GM11168 (cell line): ENCODE measurements around the gene FLG2.
"Not testable (repeated sequence)": the region's sequence is repeated elsewhere in the genome, so short reads cannot be mapped to it uniquely, and the experiment has no call there.

Experiments used
- in situ Hi-C: fragments of 300-500 bp; cut with MboI; formaldehyde crosslinking; loops from one replicate; pipeline ENCODE4 v1.12.0; 2022; ENCODE audit warnings: low sequenced_read_pairs; ENCODE audit not compliant: unreplicated experiment

The FLG2 gene

GRCh38 chr1:152313970-152314369 is 45.8 kb downstream of the FLG2 start:
- in situ Hi-C loops, result no loop called here

DNA sequence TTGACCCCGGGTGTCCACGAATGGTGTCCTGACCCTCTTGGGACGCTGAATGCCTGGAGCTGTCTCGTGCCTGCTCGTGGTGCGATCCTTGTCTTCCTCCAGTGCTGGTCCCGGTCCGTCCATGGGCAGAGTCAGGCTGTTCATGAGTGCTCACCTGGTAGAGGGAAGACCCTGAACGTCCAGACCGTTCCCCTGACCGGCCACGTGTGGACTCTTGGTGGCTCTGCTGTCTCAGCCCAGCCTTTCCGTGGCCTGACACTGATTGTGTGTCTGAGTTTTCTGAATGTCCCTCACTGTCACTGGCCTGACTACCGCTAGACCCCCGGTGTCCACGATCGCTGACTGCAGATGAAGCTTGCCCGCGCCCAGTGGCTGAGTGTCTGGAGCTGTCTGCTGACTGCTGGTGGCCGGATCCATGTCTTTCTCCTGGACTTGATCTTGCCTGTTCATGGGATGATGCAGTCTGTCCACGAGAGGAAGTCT is 46.4 kb downstream of the FLG2 start:
- in situ Hi-C loops, result no loop called here

GRCh38 chr1:152312169-152312568 is 47.6 kb downstream of the FLG2 start:
- in situ Hi-C loops, result not testable (repeated sequence)

- in situ Hi-C loops, result no loop called here
Measured at GRCh38 chr1:152309955-152310354, 49.9 kb downstream of the FLG2 start.

GRCh38 chr1:152309320-152309901 is 50.4 kb downstream of the FLG2 start:
- in situ Hi-C loops, result not testable (repeated sequence)

GRCh38 chr1:152308758-152309157 is 51.0 kb downstream of the FLG2 start:
- in situ Hi-C loops, result not testable (repeated sequence)

GRCh38 chr1:152307970-152308369 is 51.8 kb downstream of the FLG2 start:
- in situ Hi-C loops, result not testable (repeated sequence)

GRCh38 chr1:152306123-152306522 is 53.7 kb downstream of the FLG2 start:
- in situ Hi-C loops, result not testable (repeated sequence)

GRCh38 chr1:152304773-152305172 is 55.0 kb downstream of the FLG2 start:
- in situ Hi-C loops, result not testable (repeated sequence)

GRCh38 chr1:152303139-152303872 is 56.5 kb downstream of the FLG2 start:
- in situ Hi-C loops, result not testable (repeated sequence)
